Kidney (tissue), 14 donors: ENCODE measurements around the gene ABLIM3. TPM values are rescaled to one million over a fixed set of nuclear protein-coding genes. Genes with fewer than 3 reads are reported as not detected.
A peak's percentile ranks its signal among the peaks of the same experiment; 100 is the strongest.

Source experiments
- DNase-seq, 5 donors: peaks; one replicate each; pipeline ENCODE4 v3.0.0-alpha.2; 2013 to 2020
- FAIRE-seq: peaks from 2 replicates; lab custom pipeline; 2012; peaks lifted over from hg19 to GRCh38; lab: Jason Lieb, UNC
- H3K27ac ChIP-seq, 2 donors: one replicate each; pipeline ENCODE4 v1.7.0; 2013; ENCODE audit warnings: low read depth in 2 of 2, low read length in 2 of 2, inconsistent platforms in 1 of 2
- H3K27me3 ChIP-seq: one replicate; pipeline ENCODE4 v1.7.1; 2013; ENCODE audit warnings: low read length, inconsistent platforms; ENCODE audit not compliant: control insufficient read depth, insufficient read depth
- H3K36me3 ChIP-seq, 3 donors: one replicate each; pipeline versions ENCODE4 v1.7.0 to v1.7.1; 2013; ENCODE audit warnings: low read length in 3 of 3, control low read depth in 1 of 3, inconsistent platforms in 1 of 3; ENCODE audit not compliant: insufficient read depth in 3 of 3, control insufficient read depth in 2 of 3
- H3K4me1 ChIP-seq, 3 donors: one replicate each; pipeline versions ENCODE4 v1.7.0 to v1.7.1; 2013; ENCODE audit warnings: low read length in 3 of 3, inconsistent platforms in 1 of 3, low read depth in 1 of 3; ENCODE audit not compliant: control insufficient read depth in 2 of 3, insufficient read depth in 2 of 3
- H3K4me3 ChIP-seq, 3 donors: one replicate each; pipeline versions ENCODE4 v1.7.0 to v1.8.1; 2013; ENCODE audit warnings: low read length in 3 of 3, control low read depth in 1 of 3, inconsistent platforms in 1 of 3
- H3K9ac ChIP-seq, 3 donors: one replicate each; pipeline versions ENCODE4 v1.7.0 to v1.7.1; 2013; ENCODE audit warnings: low read length in 3 of 3, control low read depth in 1 of 3, inconsistent platforms in 1 of 3
- H3K9me3 ChIP-seq, 3 donors: one replicate each; pipeline versions ENCODE4 v1.7.0 to v1.7.1; 2013; ENCODE audit warnings: low read length in 3 of 3, control low read depth in 1 of 3, inconsistent platforms in 1 of 3; ENCODE audit not compliant: control insufficient read depth in 2 of 3, insufficient read depth in 1 of 3
- CTCF ChIP-seq: IDR thresholded peaks from 3 replicates; pipeline ENCODE4 v1.5.1; 2012; ENCODE audit warnings: mild to moderate bottlenecking, moderate library complexity, borderline replicate concordance; ENCODE audit not compliant: insufficient read depth; ENCODE audit errors: extremely low read depth
- intact Hi-C: fragments of 100-400 bp; cut with DNase I; formaldehyde crosslinking; loops from one replicate; pipeline ENCODE4 v1.11.1; 2022
- polyA plus RNA-seq: library from polyadenylated mRNA; stranded (reverse); fragments of 350-450 nt; fragmentation: Illumina TruSeq; extraction: RNeasy Lipid Tissue Mini Kit (QIAGEN cat#74804); gene quantifications from one replicate; pipeline ENCODE4 v1.2.3, GENCODE V29; 2014; ENCODE audit warnings: low read depth, low replicate concordance; ENCODE audit not compliant: insufficient read depth
- total RNA-seq: library from RNA; stranded (reverse); fragmentation: NEBNext Ultra II Directional; extraction: Animal tissue kit (Norgen Biotek cat#: 25700); gene quantifications from one replicate; pipeline ENCODE4 v1.2.1, GENCODE V29; 2021
- donor health status: control.
- donor health status: control.
- donor health status: control.
- donor health status: control.
- donor health status: control.
- donor health status: DM: yes; HTN: yes; CAD: no.
- donor health status: Normal renal cell carcinoma (clear cell type).

ABLIM3 gene
- total and polyA plus RNA-seq, 2 donors from 2014 or later, result 20.1 to 21.7 TPM

DNA sequence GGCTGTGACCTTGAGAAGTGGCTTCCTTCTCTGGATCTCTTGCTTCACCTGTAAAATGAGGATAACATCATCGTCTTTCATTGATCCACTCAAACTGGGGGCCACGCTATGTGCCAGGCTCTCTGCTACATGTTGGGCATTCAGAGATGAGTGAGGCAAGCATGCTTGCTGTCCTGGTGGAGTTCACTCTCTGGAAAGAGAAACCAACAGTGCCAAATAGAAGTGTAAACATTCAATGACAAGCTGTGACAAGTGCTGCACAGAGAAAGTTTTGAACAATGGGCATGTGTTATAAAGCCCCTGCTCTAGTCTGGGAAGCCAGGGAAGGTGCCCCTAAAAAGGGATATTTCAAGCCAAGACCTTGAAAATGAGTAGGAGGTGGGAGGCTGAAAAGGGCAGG lies 79.5 kb downstream of the ABLIM3 start:
- no peak for TF ChIP-seq CTCF
- DNase-seq (no peak), FAIRE-seq (no peak)
- peaks cover 0 to 3% (median 0%) of the 10 kb centered on the region in 3 donors for H3K4me1 ChIP-seq
- H3K27ac ChIP-seq, result no peak overlapping the region
- no peaks in the 10 kb centered on the region for H3K9me3 ChIP-seq
- peaks cover 0 to 2% (median 0%) of the 10 kb centered on the region in 3 donors for H3K36me3 ChIP-seq
- no peak overlapping the region for H3K4me3 ChIP-seq
- H3K27me3 ChIP-seq, result no peaks in the 10 kb centered on the region
- intact Hi-C loops, result no loop called here
- no peak overlapping the region for H3K9ac ChIP-seq

DNA sequence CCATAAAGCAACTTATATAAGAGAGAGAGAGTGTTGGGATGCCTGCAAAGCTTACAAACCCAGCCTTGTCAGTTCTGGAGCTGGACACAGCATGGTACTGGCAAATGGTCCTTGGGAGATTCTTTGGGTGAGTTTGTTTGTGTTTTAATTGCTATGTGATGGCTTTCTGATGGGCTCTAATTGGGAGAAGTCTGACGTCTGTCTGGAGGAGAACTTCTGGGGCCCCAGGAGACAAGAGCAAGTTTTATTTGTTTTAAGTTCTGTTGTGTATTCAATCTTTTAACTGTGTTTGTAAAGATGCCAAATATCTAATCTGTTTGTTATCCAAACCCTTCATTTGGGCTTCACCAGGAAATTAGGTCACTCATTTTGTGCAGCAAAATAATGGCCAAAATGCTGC lies 80.0 kb downstream of the ABLIM3 start:
- DNase-seq, result no peak
- Histone ChIP-seq H3K27ac (no peak overlapping the region), H3K9ac (no peak overlapping the region), H3K36me3 (peaks cover 0 to 2% (median 0%) of the 10 kb centered on the region in 3 donors), H3K27me3 (no peaks in the 10 kb centered on the region), H3K9me3 (no peaks in the 10 kb centered on the region), H3K4me1 (peaks cover 0 to 3% (median 0%) of the 10 kb centered on the region in 3 donors), H3K4me3 (no peak overlapping the region)
- intact Hi-C loops, result no loop called here
- TF ChIP-seq CTCF, result no peak
- no peak for FAIRE-seq

- Histone ChIP-seq H3K27ac (no peak overlapping the region), H3K4me1 (peaks cover 0 to 3% (median 0%) of the 10 kb centered on the region in 3 donors), H3K9me3 (no peaks in the 10 kb centered on the region), H3K4me3 (no peak overlapping the region), H3K27me3 (no peaks in the 10 kb centered on the region), H3K36me3 (peaks cover 0 to 2% (median 0%) of the 10 kb centered on the region in 3 donors), H3K9ac (no peak overlapping the region)
- intact Hi-C loops, result no loop called here
- no peak for TF ChIP-seq CTCF
- peak; percentile 53 for FAIRE-seq
- DNase-seq, result no peak
These were observed 80.5 kb downstream of the ABLIM3 start for GRCh38 chr5:149221731-149222342.
